SK-N-SH treated with all-trans-retinoic acid at 6 μM for 48 hours (cell line): Measurements from ENCODE around the gene GOLGA3.

Experiments
- ATAC-seq: fragments of 200-7000 bp; cut with Tn5 transposase; 3 replicates; pipeline ENCODE4 v1.9.1; 2020; ENCODE audit warnings: mild to moderate bottlenecking, moderate library complexity
- ARNTL ChIP-seq: fragments of 450-650 bp; formaldehyde crosslinking; IDR thresholded peaks from 2 replicates; pipeline ENCODE4 v1.5.0; 2020; ENCODE audit warnings: low read depth, mild to moderate bottlenecking, moderate library complexity, borderline replicate concordance
- BACH2 ChIP-seq: fragments of 250-450 bp; sonication (Bioruptor Pico); IDR thresholded peaks from 2 replicates; pipeline ENCODE4 v1.9.0; 2021; ENCODE audit warnings: mild to moderate bottlenecking, borderline replicate concordance
- CSRNP3 ChIP-seq: fragments of 250-450 bp; sonication (Bioruptor Pico); IDR thresholded peaks from 2 replicates; pipeline ENCODE4 v1.5.1; 2021; ENCODE audit warnings: mild to moderate bottlenecking, moderate library complexity
- ESRRG ChIP-seq: fragments of 250-450 bp; sonication (Bioruptor Pico); IDR thresholded peaks from 2 replicates; pipeline ENCODE4 v1.6.1; 2021; ENCODE audit warnings: mild to moderate bottlenecking
- GLIS3 ChIP-seq: fragments of 250-450 bp; sonication (Bioruptor Pico); IDR thresholded peaks from 2 replicates; pipeline ENCODE4 v1.5.0; 2020; ENCODE audit warnings: mild to moderate bottlenecking, moderate library complexity
- ISL1 ChIP-seq: fragments of 250-450 bp; sonication (Bioruptor Pico); IDR thresholded peaks from 2 replicates; pipeline ENCODE4 v2.1.2; 2022; ENCODE audit warnings: mild to moderate bottlenecking, moderate library complexity
- OSR1 ChIP-seq: fragments of 250-450 bp; sonication (Bioruptor Pico); IDR thresholded peaks from 2 replicates; pipeline ENCODE4 v1.8.0; 2022; ENCODE audit warnings: moderate library complexity, mild to moderate bottlenecking, inconsistent platforms
- PATZ1 ChIP-seq: fragments of 250-450 bp; sonication (Bioruptor Pico); IDR thresholded peaks from 2 replicates; pipeline ENCODE4 v1.8.0; 2020; ENCODE audit warnings: mild to moderate bottlenecking, moderate library complexity, borderline replicate concordance
- POU6F1 ChIP-seq: fragments of 250-450 bp; sonication (Bioruptor Pico); IDR thresholded peaks from 2 replicates; pipeline ENCODE4 v1.8.0; 2021; ENCODE audit warnings: low read depth, mild to moderate bottlenecking, moderate library complexity, borderline replicate concordance
- PPARA ChIP-seq: fragments of 250-450 bp; sonication (Bioruptor Pico); IDR thresholded peaks from 2 replicates; pipeline ENCODE4 v1.5.0; 2020; ENCODE audit warnings: mild to moderate bottlenecking, borderline replicate concordance
- RARB ChIP-seq: fragments of 250-450 bp; sonication (Bioruptor Pico); IDR thresholded peaks from 2 replicates; pipeline ENCODE4 v1.8.0; 2021; ENCODE audit warnings: mild to moderate bottlenecking, moderate library complexity
- SNAI2 ChIP-seq: fragments of 250-450 bp; sonication (Bioruptor Pico); IDR thresholded peaks from 2 replicates; pipeline ENCODE4 v1.5.0; 2020; ENCODE audit warnings: mild to moderate bottlenecking, moderate library complexity
- TCF4 ChIP-seq: fragments of 250-450 bp; sonication (Bioruptor Pico); IDR thresholded peaks from 2 replicates; pipeline ENCODE4 v1.8.0; 2021; ENCODE audit warnings: mild to moderate bottlenecking, moderate library complexity, borderline replicate concordance
- TOX ChIP-seq: fragments of 250-450 bp; sonication (Bioruptor Pico); IDR thresholded peaks from 2 replicates; pipeline ENCODE4 v1.8.0; 2021; ENCODE audit warnings: mild to moderate bottlenecking, moderate library complexity, borderline replicate concordance
- TSHZ2 ChIP-seq: fragments of 250-450 bp; sonication (Bioruptor Pico); IDR thresholded peaks from 2 replicates; pipeline ENCODE4 v1.5.0; 2020; ENCODE audit warnings: mild to moderate bottlenecking, moderate library complexity
- ZC3H10 ChIP-seq: fragments of 250-450 bp; sonication (Bioruptor Pico); IDR thresholded peaks from 2 replicates; pipeline ENCODE4 v1.5.1; 2021; ENCODE audit warnings: mild to moderate bottlenecking, moderate library complexity
- ZFP3 ChIP-seq: fragments of 250-450 bp; sonication (Bioruptor Pico); IDR thresholded peaks from 2 replicates; pipeline ENCODE4 v1.5.0; 2020; ENCODE audit warnings: mild to moderate bottlenecking, moderate library complexity
- ZFP30 ChIP-seq: fragments of 450-650 bp; formaldehyde crosslinking; IDR thresholded peaks from 2 replicates; pipeline ENCODE4 v1.5.0; 2022; ENCODE audit warnings: mild to moderate bottlenecking, moderate library complexity
- ZNF565 ChIP-seq: fragments of 450-650 bp; formaldehyde crosslinking; conservative IDR thresholded peaks from 2 replicates; pipeline ENCODE4 v1.5.0; 2020; ENCODE audit warnings: low read depth, mild to moderate bottlenecking, moderate library complexity
- ZNF70 ChIP-seq: fragments of 450-650 bp; formaldehyde crosslinking; IDR thresholded peaks from 2 replicates; pipeline ENCODE4 v1.5.0; 2020; ENCODE audit warnings: mild to moderate bottlenecking, moderate library complexity
- ZNF8 ChIP-seq: fragments of 450-650 bp; formaldehyde crosslinking; IDR thresholded peaks from 2 replicates; pipeline ENCODE4 v1.5.0; 2020; ENCODE audit warnings: mild to moderate bottlenecking, moderate library complexity

GOLGA3 gene

GRCh38 chr12:132786192-132786591 is 42.5 kb downstream of the GOLGA3 start:
- TF ChIP-seq ESRRG (CRISPR knock-in tag) (no peak), TOX (CRISPR knock-in tag) (no peak), SNAI2 (CRISPR knock-in tag) (no peak), ARNTL (CRISPR knock-in tag) (no peak), TSHZ2 (CRISPR knock-in tag) (no peak), PATZ1 (CRISPR knock-in tag) (no peak), ZNF70 (CRISPR knock-in tag) (no peak)
- TF ChIP-seq, all 23 proteins: peak for 0
- no peak for ATAC-seq

- ATAC-seq: no peak
- TF ChIP-seq ISL1 (no peak), GLIS3 (no peak), ESRRG (CRISPR knock-in tag) (no peak), ZNF70 (CRISPR knock-in tag) (no peak), ARNTL (CRISPR knock-in tag) (no peak), ZC3H10 (CRISPR knock-in tag) (no peak), PATZ1 (CRISPR knock-in tag) (no peak), ZNF565 (no peak), ZFP3 (CRISPR knock-in tag) (no peak), POU6F1 (CRISPR knock-in tag) (no peak), TCF4 (CRISPR knock-in tag) (no peak), SNAI2 (CRISPR knock-in tag) (no peak), PPARA (CRISPR knock-in tag) (no peak)
- TF ChIP-seq, all 23 proteins: peak for 0
Observed at GRCh38 chr12:132784580-132784979, 44.1 kb downstream of the GOLGA3 start.

GRCh38 chr12:132783917-132784531 is 44.6 kb downstream of the GOLGA3 start:
- ATAC-seq: no peak
- TF ChIP-seq ZFP3 (CRISPR knock-in tag): no peak
- TF ChIP-seq ZNF8: no peak
- TF ChIP-seq BACH2 (CRISPR knock-in tag): no peak
- no peak for TF ChIP-seq ZNF565
- no peak for TF ChIP-seq ESRRG (CRISPR knock-in tag)
- no peak for TF ChIP-seq CSRNP3 (CRISPR knock-in tag)
- TF ChIP-seq RARB (CRISPR knock-in tag): no peak
- TF ChIP-seq GLIS3: no peak
- TF ChIP-seq OSR1 (CRISPR knock-in tag): no peak
- no peak for TF ChIP-seq ARNTL (CRISPR knock-in tag)
- TF ChIP-seq ZNF70 (CRISPR knock-in tag): no peak
- no peak for TF ChIP-seq ISL1
- TF ChIP-seq ZFP30 (CRISPR knock-in tag): no peak
- no peak for TF ChIP-seq POU6F1 (CRISPR knock-in tag)
